ENCODE data around the gene SNCAIP.
"Not testable (repeated sequence)": the region's sequence is repeated elsewhere in the genome, so short reads cannot be mapped to it uniquely, and the experiment has no call there.

The SNCAIP gene

DNA sequence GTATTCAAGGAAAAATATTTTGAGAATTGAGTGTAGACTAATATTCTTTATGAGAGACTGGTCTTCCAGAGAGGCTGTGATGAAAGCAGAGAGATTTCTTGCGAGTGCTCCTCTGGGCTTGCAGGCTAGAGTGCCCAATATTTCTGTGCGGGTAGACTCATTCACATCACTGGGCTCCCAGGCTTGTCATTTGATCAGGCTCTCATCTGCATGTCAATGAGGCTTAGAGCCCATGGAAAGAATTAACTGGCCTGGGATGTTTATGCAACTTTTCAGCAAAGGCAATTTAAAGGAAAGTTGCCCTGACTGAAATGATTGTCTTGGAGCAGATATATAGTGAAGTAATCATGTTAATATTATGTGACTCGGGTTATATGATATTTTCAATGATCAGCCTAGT, 42.3 kb downstream of the SNCAIP start:
- peak in 21 of 56 donors; percentile 0 to 57 (median 4) for DNase-seq

GRCh38 chr5:122355324-122355723, 43.3 kb downstream of the SNCAIP start:
- DNase-seq = no peak

DNA sequence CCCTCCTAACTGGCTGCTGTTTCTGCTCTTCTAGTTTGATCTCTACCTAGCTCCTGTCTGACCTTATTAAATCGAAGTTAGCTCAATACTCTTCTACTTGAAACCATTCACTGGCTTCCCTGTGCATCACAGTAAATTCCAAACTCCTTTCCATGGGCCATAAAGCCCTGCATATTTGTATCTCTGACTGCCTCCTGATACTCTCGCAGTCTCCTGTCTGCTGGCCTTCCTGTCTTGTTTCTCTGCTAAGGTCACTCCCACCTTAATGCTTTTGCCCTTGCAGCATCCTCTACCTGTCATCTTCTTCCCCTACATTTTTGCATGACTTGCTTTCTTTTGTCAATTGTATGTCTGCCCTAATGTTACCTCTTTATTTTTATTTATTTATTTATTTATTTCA, 44.8 kb downstream of the SNCAIP start:
- no peak for DNase-seq

DNA sequence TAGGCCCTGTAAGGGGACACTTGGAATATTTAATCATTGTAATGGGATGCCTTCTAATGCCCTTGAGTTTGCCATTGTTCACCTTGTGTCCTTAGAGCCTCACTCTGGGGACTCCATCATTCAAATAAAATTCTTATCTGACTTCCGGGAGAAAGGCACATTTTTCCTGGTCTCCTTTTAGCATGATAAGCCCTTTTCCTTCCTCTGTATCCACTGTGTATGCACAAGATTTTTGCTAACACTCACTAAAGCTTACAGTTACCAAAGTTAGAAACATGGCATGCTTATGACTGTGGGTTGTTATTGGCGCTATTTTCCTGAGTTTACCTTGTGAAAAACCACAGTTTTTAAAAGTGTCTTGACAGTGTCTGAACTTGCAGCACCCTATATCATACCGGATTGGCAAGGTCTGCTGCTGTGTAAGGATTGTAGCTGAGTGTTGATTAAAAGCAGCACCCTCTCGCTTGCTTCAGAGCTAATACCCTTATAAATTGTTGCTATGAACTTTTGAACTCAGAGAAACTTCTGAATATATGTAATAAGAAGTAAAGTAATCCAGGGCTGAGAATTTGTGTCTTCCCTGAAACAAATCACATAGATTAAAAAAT, 46.4 kb downstream of the SNCAIP start:
- DNase-seq = no peak

DNA sequence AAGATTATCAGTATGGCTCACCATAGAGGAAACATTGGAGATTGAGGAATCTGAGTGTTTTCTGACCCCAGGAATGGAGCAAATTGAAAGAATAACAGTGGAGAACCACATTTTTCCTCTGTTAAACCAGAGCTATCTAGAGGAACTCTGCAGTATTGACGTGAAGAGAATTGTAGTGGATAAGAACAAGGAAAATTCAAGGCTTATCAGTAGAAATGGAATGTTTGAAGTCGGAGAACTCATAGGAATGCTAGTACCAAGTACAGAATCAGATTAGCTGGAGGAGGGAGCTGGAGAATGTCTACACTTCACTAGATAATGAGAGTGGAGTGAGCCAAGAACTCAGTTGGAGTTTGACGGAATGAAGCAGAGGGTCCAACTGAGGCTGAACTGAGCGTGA, 50.3 kb downstream of the SNCAIP start:
- no peak for DNase-seq

- no peak for DNase-seq
Observed at GRCh38 chr5:122363623-122364022, 51.6 kb downstream of the SNCAIP start.

DNA sequence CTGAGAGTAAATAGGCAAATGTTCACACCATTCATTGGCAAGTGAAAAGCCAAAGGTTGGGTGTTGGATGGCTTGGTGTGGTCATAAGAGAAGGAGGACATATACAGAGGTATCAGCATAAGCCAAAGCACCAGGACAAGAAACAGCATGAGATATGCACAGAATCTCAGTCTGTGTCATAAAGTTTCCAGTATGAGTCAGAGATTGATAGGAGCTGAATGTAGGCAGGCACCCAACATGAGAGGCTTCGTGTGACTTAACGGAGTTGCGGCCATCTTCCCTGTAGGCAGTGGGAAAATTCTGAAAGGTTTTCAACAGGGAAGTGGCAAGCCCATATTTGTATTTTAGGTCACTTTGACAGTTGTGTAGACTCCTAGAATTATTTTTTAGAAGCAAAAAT, 54.5 kb downstream of the SNCAIP start:
- DNase-seq = no peak

DNA sequence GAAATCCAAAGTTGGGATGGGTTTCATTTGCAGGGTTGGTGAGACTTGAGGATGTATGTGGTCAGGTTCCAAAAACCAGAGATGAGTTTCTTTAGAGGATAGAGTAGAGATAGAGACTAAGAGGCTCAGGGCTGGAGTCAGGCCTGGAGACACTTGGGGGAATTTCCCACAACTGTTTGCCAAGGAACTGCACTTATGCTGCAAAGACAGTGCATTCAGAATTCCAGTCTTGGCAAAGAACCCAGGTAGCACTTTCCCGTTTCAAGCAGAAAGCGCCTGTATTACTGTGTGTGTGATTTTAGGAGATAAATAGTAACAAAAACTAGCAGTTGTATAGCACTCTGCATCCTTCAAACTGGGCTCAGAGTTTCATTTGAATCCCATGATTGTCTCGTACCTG, 55.4 kb downstream of the SNCAIP start:
- peak in 2 of 56 donors; percentile 5 to 7 for DNase-seq

GRCh38 chr5:122368510-122369251, 56.6 kb downstream of the SNCAIP start:
- DNase-seq = no peak

GRCh38 chr5:122369253-122369815, 57.3 kb downstream of the SNCAIP start:
- no peak for DNase-seq

DNA sequence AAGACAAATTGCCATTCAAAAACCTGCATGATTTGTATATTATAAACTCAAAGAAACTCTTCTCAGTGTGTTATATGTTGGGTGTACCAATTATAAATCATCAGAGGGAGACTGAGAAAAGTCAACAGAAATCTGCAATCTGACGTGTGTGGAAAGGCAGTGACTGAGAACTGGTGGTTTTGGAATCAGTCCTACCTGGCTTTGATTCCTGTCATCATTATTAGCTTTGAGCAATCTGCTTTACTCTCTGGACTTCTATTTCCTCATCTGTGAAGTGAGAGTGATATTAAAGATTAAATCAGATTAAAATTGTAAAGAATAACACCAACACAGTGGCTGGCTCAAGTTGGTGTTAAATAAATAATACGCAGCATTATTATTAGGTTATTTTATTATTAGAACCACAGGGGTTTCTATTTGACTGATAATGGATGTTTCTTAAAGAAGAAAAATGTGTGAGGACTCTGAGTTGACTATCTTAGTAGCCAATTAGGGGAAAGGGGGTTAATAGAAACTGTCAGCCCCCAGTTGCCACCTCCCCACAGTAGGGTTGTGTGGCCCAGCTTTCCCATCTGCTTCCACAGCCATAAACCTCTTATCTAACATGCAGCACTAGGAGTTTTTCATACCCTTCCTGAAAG, 59.6 kb downstream of the SNCAIP start:
- no peak for DNase-seq

GRCh38 chr5:122374110-122374509, 62.1 kb downstream of the SNCAIP start:
- no peak for DNase-seq

GRCh38 chr5:122375801-122376200, 63.8 kb downstream of the SNCAIP start:
- no peak for DNase-seq

GRCh38 chr5:122376250-122376649, 64.2 kb downstream of the SNCAIP start:
- DNase-seq = no peak

DNA sequence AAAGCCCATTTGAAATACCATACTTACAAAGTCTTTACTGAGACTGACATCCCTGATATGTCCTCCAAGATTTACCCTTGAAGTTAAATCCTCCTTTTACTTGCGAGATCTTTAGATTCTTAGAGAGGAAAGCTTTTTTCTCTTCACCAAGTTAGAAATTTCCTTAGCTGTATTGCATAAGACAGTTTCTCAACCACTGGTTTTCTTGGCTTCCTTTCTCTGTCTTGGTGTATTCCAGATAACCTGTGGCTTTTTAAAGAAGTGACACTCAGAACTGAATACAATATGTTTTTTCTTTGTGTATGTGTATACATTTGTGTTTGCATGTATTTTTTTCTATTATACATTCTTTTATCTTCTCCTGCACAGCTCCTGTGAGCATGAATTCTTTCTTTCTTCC, 65.0 kb downstream of the SNCAIP start:
- no peak for DNase-seq

GRCh38 chr5:122382938-122383337, 70.9 kb downstream of the SNCAIP start:
- DNase-seq = not testable (repeated sequence)

DNA sequence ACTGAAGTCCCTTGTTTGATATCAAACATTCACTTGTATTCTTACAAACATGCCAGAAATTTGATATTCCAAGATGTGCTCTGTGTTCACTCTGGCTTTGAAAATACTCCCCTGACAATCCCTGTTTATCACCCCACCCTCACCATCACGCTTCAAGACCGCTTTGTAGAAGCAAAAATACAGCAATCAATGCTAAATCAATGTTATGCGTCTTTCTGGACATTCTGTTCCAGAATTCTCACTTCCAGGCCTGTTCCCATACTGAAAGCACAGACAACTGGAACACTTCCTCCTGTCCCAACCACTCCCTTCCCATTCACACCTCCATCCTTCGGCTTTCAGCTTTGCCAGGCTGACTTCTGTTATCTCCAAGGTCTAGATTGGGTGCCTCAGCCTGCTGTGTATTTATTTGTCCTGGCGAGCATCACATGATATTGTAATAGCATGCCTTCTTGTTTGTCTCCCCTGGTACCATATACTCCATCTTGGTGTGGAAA, 72.8 kb downstream of the SNCAIP start:
- no peak for DNase-seq

GRCh38 chr5:122385286-122385685, 73.2 kb downstream of the SNCAIP start:
- DNase-seq = no peak

- no peak for DNase-seq
Observed at GRCh38 chr5:122385808-122386207, 73.8 kb downstream of the SNCAIP start.

DNA sequence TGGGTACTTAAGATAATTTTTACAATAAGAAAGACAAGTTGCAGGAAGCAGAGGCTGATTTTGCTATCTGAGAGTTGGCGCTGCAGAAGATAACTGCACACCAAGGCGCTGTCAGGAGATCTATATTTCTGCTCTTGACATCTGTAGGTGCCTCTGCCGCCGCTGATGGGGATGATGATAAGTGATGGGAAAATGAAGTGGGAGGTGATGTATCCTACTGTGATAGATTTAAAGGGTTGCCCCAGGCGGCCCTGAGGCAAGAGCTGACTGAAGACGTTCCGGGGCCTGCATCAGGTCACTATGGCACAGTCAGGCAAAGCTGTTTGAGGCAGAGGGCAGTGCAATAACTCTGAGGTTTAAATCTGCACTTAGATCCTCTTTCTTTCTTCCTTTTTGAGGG, 78.1 kb downstream of the SNCAIP start:
- no peak for DNase-seq

DNA sequence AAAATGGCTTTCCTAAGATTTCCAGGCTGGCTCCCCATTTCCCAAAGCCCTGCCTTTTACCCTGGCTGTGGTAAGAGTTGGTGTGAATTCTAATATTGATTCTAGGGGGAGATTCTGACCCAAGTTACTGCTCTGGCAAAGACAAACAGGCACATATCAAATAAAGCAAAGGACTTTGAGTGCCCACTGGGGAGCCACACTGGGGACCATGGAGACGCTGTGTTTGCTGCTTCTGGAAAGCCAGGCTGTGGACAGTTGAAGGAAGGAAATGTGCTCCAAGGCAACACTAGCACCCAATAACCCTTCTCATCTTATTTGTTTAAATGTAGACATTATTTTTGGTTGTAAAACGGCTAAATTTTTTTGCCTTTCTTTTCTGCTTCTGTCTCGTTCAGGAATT, 78.7 kb downstream of the SNCAIP start:
- no peak for DNase-seq

DNA sequence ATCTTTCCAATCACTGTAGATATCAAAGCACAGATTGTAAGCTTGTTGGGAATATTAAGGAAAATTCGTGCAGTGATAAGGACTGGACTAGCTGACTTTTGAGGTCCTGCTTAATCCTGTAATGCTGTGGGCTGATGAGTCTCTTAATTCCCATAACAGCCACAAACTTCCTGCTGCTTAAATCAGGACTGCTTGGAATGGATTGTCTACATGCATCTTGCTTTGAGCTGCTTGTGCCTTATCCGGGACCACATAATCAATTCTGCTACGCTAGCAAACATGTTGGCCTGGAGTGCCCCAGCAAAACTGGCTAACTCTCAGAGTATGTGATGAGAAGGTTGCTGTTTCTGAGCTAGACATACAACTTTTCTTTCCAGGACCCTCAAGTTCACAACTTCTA, 79.6 kb downstream of the SNCAIP start:
- DNase-seq = no peak

All from amygdala (tissue), 56 donors.